Stimulated activated CD8-positive, alpha-beta memory T cell treated with anti-CD3 and anti-CD28 coated beads, Interleukin-12 subunit alpha, Interleukin-12 subunit beta, amount 100 ng/mL, for 1 hour (primary cell): ENCODE results near the gene STIL.
A peak's percentile ranks its signal among the peaks of the same experiment; 100 is the strongest.
"Not testable (repeated sequence)": the region's sequence is repeated elsewhere in the genome, so short reads cannot be mapped to it uniquely, and the experiment has no call there.

Experiments
- DNase-seq: peaks from one replicate; pipeline ENCODE4 v3.0.0-alpha.2; 2020; ENCODE audit warnings: low read depth

Gene STIL

GRCh38 chr1:47319968-47320367 lies 6.0 kb upstream of the STIL start:
- not testable (repeated sequence) for DNase-seq

GRCh38 chr1:47317841-47318240 lies 3.9 kb upstream of the STIL start:
- DNase-seq: no peak

- DNase-seq: no peak
Measured at GRCh38 chr1:47309427-47309826, 4.5 kb downstream of the STIL start.

- DNase-seq: no peak
Measured at GRCh38 chr1:47302472-47302871, 11.5 kb downstream of the STIL start.

GRCh38 chr1:47298025-47298699 lies 15.8 kb downstream of the STIL start:
- no peak for DNase-seq

GRCh38 chr1:47295579-47295978 lies 18.4 kb downstream of the STIL start:
- no peak for DNase-seq

- not testable (repeated sequence) for DNase-seq
Measured at GRCh38 chr1:47294863-47295262, 19.1 kb downstream of the STIL start.

- DNase-seq: not testable (repeated sequence)
Measured at GRCh38 chr1:47288116-47288515, 25.8 kb downstream of the STIL start.

- no peak for DNase-seq
Measured at GRCh38 chr1:47280142-47280541, 33.8 kb downstream of the STIL start.

- DNase-seq: no peak
Measured at GRCh38 chr1:47276850-47277249, 37.1 kb downstream of the STIL start.

GRCh38 chr1:47275811-47276210 lies 38.1 kb downstream of the STIL start:
- not testable (repeated sequence) for DNase-seq

- DNase-seq: not testable (repeated sequence)
Measured at GRCh38 chr1:47265529-47265928, 48.4 kb downstream of the STIL start.

- peak; percentile 12 for DNase-seq
Measured at GRCh38 chr1:47262787-47263413, 51.0 kb downstream of the STIL start.

- DNase-seq: no peak
Measured at GRCh38 chr1:47257224-47257623, 56.7 kb downstream of the STIL start.

GRCh38 chr1:47252795-47253194 lies 61.2 kb downstream of the STIL start:
- DNase-seq: no peak

- no peak for DNase-seq
Measured at GRCh38 chr1:47252369-47252768, 61.6 kb downstream of the STIL start.

GRCh38 chr1:47249755-47250154 lies 64.2 kb downstream of the STIL start:
- no peak for DNase-seq

- DNase-seq: no peak
Measured at GRCh38 chr1:47244339-47244862, 69.5 kb downstream of the STIL start.

- no peak for DNase-seq
Measured at GRCh38 chr1:47243910-47244309, 70.0 kb downstream of the STIL start.

GRCh38 chr1:47241114-47242113 lies 72.5 kb downstream of the STIL start:
- no peak for DNase-seq

GRCh38 chr1:47238935-47239592 lies 74.9 kb downstream of the STIL start:
- DNase-seq: no peak

GRCh38 chr1:47235806-47236205 lies 78.1 kb downstream of the STIL start:
- no peak for DNase-seq
